ENCODE measurements around the gene ZCCHC10.
"Not testable (repeated sequence)": the region's sequence is repeated elsewhere in the genome, so short reads cannot be mapped to it uniquely, and the experiment has no call there.

ZCCHC10 gene

DNA sequence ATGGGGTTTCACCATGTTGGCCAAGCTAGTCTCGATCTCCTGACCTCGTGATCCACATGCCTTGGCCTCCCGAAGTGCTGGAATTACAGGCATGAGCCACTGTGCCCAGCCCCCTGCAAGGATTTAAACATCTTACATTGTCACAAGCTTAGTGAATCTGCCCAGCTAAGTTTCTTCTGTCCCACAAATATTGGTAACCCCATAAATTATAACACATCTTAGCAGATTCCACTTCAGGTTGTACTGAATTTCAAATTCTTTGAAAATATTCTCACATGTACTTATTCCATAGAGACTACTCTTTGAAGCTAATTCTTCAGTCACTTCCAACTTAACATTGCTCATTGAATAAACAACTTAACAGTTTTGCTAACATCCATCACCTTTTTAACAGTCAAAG is 49.5 kb downstream of the ZCCHC10 start:
- TF ChIP-seq, protein P1, sequence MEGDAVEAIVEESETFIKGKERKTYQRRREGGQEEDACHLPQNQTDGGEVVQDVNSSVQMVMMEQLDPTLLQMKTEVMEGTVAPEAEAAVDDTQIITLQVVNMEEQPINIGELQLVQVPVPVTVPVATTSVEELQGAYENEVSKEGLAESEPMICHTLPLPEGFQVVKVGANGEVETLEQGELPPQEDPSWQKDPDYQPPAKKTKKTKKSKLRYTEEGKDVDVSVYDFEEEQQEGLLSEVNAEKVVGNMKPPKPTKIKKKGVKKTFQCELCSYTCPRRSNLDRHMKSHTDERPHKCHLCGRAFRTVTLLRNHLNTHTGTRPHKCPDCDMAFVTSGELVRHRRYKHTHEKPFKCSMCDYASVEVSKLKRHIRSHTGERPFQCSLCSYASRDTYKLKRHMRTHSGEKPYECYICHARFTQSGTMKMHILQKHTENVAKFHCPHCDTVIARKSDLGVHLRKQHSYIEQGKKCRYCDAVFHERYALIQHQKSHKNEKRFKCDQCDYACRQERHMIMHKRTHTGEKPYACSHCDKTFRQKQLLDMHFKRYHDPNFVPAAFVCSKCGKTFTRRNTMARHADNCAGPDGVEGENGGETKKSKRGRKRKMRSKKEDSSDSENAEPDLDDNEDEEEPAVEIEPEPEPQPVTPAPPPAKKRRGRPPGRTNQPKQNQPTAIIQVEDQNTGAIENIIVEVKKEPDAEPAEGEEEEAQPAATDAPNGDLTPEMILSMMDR (IDR thresholded peaks at IDR 0.05; ENCODE audit: insufficient read depth, low read depth, low read length, missing control alignments): no peak
- no peak for DNase-seq (ENCODE audit: low read depth)
- no peak overlapping the region for H3K4me3 ChIP-seq (ENCODE audit: low read depth, low read length)

DNA sequence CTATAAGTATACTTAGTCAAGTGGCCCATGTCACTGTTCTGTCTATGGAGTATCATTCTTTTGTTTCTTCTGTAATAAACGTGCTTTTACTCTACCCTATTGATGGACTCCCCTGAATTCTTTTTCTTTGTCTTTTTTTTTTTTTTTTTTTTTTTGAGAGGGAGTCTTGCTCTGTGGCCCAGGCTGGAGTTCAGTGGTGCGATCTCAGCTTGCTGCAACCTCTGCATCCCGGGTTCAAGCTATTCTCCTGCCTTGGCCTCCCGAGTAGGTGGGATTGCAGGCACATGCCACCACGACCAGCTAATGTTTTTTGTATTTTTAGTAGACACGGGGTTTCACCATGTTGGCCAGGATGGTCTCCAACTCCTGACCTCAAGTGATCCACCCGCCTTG is 53.9 kb downstream of the ZCCHC10 start:
- not testable (repeated sequence) for DNase-seq (ENCODE audit: low read depth); H3K4me3 ChIP-seq (ENCODE audit: low read depth, low read length)

DNA sequence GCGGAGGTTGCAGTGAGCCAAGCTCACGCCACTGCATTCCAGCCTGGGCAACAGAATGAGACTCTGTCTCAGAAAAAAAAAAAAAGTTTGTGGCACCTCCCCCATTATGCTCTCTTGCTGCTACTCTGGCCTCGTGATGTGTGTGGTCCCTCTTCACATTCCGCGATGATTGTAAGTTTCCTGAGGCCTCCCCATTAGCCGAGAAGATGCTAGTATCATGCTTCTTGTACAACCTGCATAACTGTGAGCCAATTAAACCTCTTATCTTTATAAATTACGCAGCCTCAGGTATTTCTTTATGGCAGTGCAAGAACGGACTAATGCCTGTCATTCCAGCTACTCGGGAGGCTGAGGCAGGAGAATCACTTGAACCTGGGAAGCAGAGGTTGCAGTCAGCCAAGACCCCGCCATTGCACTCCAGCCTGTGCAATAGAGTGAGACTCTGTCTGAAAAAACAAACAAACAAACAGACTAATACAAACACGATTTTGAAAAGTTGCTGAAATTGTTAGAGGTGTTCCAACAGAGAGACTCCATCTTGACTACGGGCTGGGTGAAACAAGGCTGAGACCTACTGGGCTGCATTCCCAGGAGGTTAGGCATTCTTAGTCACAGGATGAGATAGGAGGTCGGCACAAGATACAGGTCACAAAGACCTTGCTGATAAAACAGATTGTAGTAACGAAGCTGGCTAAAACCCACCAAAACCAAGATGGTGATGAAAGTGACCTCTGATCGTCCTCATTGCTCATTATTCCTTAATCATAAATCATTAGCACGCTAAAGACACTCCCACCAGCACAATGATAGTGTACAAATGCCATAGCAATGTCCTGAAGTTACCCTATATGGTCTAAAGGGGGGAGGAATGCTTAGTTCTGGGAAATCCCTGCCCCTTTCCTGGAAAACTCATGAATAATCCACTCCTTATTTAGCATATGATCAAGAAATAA is 54.6 kb downstream of the ZCCHC10 start:
- no peak for DNase-seq (ENCODE audit: low read depth)
- no peak overlapping the region for H3K4me3 ChIP-seq (ENCODE audit: low read depth, low read length)
- TF ChIP-seq, protein P1 (IDR thresholded peaks at IDR 0.05; ENCODE audit: insufficient read depth, low read depth, low read length, missing control alignments): no peak

DNA sequence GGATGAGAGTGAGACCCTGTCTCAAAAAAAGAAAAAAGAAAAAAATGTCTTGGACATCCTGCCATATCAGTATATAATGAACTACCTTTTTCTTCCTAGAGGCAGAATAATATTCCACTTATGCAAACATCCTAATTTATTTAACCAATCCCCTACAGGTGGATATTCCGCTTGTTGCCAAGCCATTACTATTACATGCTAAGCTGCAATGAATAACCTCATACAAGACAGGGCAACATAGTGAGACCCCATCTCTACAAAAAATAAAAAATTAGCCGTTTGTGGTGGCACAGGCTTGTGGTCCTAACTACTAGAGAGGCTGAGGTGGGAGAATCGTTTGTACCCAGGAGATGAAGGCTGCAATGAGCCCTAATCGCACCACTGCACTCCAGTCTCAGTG is 61.2 kb downstream of the ZCCHC10 start:
- H3K4me3 ChIP-seq (ENCODE audit: low read depth, low read length): no peak overlapping the region
- TF ChIP-seq, protein P1 (IDR thresholded peaks at IDR 0.05; ENCODE audit: insufficient read depth, low read depth, low read length, missing control alignments): no peak
- no peak for DNase-seq (ENCODE audit: low read depth)

DNA sequence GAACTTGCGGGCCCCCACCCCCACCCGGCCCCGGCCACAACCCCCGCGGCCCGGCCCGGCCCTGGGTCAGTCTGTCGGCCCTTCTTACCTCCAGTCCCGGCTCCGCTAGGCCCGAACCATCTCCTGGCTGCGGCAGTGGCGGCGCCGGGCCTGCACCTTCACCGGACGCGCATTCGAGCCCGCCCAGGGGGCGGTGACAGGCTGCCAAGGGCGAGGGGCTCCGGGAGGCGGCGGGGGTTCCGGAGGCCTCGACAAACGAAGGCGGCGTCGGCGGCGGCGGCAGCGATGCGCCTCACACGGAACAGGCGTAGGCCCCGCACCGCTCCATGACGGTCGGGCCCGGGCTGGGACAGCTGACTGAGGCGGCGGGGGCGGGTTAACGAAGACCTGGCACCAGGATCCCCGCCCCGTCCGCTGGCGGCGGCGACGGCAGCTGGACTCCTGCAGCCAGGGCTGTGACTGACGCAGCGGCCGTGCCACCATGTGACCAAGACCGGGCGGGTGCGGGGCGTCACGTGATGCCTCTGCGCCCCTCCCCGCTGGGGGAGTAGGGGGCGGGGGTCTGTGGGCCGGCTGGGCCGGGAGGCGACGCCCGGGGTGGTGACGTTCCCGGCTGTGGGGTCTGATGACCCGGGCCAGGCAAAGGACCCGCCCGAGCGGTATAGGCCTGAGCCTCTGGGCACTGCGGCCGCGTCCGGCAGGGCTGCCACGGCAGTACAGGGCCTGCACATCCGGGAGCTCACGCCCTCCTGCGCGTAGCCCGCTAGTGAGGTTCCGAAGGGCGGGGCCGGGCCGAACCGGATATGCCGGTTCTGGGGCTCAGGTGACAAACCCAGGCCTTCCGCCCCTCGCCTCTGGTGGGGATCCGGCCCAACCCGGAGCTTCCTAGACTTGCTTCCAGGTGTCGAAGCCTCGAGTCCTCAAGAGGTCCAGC is 62.9 kb downstream of the ZCCHC10 start, which contains the start of gene AFF4:
Gene AFF4, minus strand, starts transcription at position 464 of the 934 bp plus-strand sequence. CDS start 26,445 bp downstream, outside the sequence.
- TF ChIP-seq, protein P1 (IDR thresholded peaks at IDR 0.05; ENCODE audit: insufficient read depth, low read depth, low read length, missing control alignments): no peak
- H3K4me3 ChIP-seq (ENCODE audit: low read depth, low read length): peak within 1 kb of the TSS; percentile 85
- peak; percentile 97 for DNase-seq (ENCODE audit: low read depth)

DNA sequence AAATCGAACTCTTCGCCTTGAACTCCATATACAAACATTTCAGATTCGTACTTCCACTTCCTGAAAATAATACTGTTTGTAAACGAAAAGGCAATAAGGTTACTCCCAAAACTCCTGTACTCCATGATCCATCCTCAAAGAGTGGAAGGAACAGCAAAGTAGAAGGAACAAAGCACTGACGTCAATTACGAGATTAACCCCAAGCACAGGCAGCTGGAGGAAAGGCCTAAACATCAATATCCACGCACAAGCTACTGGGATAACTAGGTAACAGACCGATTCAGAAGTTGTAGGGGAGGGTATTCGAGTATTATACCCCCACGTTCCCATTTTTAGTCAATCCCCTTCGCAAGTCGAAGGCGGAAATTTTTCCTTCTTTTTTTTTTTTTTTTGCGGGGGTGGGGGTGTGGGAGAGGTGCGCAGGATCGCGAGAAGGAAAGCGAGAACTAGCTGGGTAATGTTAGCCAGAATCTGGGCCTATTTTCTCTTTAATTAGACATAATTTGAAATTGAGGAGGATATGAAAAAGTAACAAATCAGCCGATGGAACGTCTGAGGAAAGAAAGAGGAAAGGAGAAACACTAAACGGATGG is 63.8 kb downstream of the ZCCHC10 start:
- H3K4me3 ChIP-seq (ENCODE audit: low read depth, low read length): peak overlapping the region; percentile 85
- peak; percentile 40 for DNase-seq (ENCODE audit: low read depth)

More for the DNA sequence above, 63.8 kb downstream of the ZCCHC10 start:
- TF ChIP-seq, protein P1 (IDR thresholded peaks at IDR 0.05; ENCODE audit: insufficient read depth, low read depth, low read length, missing control alignments): no peak
